ENCODE data around the gene APBA2.
A peak's percentile ranks its signal among the peaks of the same experiment; 100 is the strongest.

The APBA2 gene

DNA sequence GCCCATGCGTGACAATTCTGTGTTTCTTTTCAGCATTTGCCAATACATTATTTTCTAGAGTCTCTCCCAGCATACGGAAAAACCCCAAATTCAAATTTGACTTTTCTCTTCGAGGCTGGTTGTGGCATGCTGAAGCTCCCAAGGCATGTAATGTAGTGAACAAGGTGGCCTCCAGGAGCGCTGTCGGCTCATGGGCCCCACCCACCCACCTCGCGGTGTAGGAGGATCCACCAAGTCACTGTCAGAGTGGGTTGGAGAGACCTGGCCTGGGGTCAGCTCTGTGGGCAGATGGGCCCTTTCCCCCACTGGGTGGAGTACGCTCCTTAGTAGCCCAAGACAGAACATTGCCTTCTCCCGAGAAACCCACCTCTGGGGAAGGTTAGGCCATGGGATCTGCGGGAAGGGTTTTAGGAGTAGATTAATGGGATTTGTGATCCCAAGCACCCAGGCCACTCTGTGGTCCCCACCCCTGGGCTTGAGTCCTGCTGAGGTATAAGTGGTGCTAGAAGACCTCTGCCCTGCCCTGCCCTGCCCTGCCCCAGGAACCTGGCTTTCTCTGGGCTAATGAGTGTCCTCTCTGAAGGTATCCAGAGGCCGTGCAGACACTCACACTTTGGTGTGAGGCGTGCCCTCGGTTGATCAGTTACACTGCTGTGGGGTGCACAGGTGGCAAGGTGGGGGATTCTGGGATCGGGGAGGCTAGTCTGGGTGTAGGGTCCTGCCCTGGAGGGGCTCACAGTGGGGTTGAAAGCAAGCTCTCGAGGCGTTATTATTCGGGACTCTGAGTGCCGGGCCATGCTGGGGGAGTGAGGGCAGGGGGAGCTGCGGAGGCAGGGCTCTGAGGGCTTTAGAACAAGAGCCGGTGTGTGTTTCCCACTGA, 97.9 kb downstream of the APBA2 start:
- no peak for DNase-seq (ENCODE audit: low read depth in 2 of 2)

DNA sequence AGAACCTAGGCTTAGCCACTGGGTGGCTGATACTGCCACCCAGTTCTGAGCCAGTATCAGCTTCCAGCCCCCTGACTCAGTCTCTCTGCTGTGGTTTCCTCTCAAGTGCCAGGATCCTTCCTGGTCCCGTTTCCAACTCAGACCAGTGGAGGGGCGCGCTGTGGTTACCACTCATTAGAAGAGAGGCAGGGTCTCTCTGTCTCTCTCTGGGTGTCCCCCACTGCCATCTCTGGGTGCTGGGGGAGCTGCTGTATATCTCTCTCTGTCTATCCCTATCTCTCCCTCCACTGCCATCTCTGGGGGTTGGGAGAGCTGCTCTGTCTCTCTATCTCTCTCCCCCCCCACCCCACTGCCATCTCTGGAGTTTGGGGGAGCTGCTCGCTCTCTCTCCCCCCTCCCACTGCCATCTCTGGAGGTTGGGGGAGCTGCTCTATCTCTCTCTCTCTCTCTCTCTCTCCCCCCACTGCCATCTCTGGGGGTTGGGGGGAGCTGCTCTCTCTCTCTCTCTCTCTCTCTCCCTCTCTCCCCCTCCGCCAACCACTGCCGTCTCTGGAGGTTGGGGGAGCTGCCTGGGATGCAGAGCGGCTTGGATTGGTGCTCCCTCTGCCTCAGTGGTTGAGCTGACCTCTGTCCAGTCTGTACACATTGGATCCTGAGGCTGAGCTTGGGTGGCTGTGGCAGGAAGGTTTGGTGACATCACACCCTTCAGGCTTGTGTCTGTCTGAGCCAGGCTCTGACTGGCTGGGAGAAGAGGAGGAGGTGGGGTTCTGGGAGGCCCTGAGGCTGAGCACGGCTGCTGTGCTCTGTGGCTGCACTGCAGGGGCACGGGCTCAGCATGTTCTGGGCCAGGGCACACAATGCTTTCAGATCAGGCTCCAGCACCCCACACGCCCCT, 98.9 kb downstream of the APBA2 start:
- DNase-seq (ENCODE audit: low read depth in 2 of 2) = no peak

DNA sequence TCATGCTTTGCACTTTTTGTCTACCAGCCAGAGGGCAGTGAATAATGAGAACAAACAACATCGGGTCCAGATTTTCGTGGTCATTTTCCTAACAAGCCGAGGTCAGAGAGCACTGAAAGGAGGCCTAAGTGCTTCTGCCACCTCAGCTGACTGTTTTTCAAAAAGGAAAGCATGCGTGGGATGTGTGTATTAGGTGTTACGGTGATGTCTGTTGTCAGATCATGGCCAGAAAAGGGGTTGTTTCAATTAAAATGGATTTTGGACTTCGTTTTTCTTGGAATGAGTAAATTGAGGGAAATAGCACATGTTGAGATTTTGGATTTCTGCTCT, 99.5 kb downstream of the APBA2 start:
- DNase-seq (ENCODE audit: low read depth in 2 of 2) = no peak

DNA sequence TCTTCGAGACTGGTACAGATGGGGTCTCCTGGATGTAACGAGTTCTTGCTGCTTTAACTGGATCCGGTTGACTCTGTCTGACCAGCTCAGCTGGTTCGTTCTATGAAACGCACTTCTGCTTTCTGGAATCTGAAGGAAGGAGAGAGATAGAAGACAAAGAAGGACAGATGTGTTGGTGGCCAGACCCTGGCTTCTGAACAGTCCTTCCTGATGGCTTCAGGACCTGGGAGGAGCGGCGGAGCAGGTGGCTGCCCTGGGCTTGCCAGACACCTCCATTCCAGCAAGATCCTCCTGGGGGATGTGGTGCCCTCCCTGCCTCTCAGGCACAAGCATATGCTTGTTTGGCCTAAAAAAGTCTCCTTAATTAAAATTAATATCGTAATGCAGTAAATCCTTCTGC, 99.9 kb downstream of the APBA2 start:
- no peak for DNase-seq (ENCODE audit: low read depth in 2 of 2)

- DNase-seq (ENCODE audit: low read depth in 2 of 2) = no peak
Measured at GRCh38 chr15:28986108-28986507, 100.3 kb downstream of the APBA2 start.

GRCh38 chr15:28986726-28987125, 101.0 kb downstream of the APBA2 start:
- DNase-seq (ENCODE audit: low read depth in 2 of 2) = no peak

GRCh38 chr15:28987337-28987736, 101.6 kb downstream of the APBA2 start:
- no peak for DNase-seq (ENCODE audit: low read depth in 2 of 2)

- no peak for DNase-seq (ENCODE audit: low read depth in 2 of 2)
Measured at GRCh38 chr15:28989239-28989830, 103.6 kb downstream of the APBA2 start.

DNA sequence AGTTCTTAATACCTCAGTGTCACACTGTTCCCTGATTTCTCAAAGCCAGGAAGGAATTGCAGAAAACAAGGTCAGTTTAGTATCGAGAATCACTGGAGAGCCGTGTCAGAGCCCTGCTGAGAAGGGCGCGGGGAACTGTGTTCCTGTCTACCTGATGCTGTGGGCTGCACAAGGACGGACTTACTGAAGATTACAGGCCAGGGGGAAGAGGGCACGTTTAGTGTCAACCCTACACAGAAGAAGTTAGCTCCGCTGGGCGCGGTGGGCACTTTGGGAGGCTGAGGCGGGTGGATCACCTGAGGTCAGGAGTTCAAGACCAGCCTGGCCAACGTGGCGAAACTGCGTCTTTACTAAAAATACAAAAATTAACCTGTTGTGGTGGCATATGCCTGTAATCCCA, 104.1 kb downstream of the APBA2 start:
- DNase-seq (ENCODE audit: low read depth in 2 of 2) = no peak

DNA sequence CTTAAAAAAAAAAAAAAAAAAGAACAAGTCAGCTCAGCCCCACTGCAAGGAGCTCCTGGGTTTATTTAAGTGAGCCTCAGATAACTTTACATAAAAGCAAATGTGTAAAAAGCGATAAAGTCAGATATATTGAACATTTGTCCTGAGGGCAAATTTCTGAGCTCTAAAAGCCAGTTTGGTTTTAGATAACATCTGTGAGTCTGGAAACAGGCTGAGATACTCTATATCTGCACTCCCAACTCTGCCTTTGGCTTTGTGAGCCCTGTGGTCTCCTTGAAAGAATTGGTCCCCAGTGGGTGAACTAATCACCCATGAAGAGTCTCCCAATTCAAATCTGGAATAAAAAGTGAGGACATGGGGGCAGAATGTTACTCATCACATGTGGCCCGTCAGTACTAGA, 104.6 kb downstream of the APBA2 start:
- no peak for DNase-seq (ENCODE audit: low read depth in 2 of 2)

- no peak for DNase-seq (ENCODE audit: low read depth in 2 of 2)
Measured at GRCh38 chr15:28991236-28992171, 105.7 kb downstream of the APBA2 start.

GRCh38 chr15:28992336-28992864, 106.6 kb downstream of the APBA2 start:
- DNase-seq (ENCODE audit: low read depth in 2 of 2) = no peak

DNA sequence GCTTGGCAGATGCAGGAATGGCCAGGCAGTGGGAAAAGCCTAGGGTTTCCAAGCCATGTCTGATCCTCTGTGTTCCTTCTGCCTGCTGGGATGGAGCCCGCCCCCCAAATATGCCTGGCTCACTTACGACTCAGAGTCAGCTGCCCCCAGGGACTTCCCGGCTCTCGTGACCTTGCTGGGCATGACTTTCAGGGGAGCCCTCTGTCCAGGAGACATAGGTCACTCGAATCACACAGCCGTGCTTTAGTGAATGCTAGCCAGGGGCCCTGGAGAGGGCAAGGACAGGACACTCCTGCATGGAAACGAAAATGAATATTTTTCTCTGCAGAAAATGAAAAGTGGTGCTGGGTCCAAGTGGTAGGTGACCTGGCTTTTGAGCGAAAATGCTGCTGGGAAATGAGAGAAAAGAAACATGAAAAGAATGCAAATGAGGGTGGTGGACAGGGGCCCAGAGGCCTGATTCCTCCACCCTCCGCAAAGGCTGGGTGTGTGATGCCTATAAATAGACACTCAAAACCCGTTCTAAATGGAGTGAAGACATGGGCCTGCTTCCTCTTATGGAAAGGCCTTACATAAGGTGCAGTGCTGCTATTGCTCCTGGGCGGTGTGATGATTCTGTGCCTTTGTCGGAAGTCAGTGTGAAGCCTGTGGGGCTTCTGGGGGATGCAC, 107.4 kb downstream of the APBA2 start:
- DNase-seq (ENCODE audit: low read depth in 2 of 2) = no peak

DNA sequence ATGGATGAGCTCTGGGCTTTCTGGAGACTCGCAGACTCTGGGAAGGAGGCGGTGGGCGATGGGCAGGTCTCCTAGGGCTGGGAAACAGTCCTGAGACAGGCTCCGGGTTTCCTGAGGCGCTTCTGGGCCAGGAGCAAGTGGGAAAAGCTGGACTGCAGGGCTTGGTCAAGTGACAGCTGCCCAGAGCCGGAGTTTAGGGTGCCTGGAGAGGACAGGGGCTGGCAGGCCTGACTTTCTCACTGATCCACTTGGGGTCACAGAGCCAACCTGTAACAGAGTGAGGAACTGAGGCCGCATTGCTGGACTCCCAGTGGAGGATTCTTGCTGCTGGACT, 107.9 kb downstream of the APBA2 start:
- no peak for DNase-seq (ENCODE audit: low read depth in 2 of 2)

GRCh38 chr15:28994142-28994830, 108.5 kb downstream of the APBA2 start:
- DNase-seq (ENCODE audit: low read depth in 2 of 2) = peak in 1 of 2 donors; percentile 24

GRCh38 chr15:28994831-28995596, 109.2 kb downstream of the APBA2 start:
- DNase-seq (ENCODE audit: low read depth in 2 of 2) = no peak

DNA sequence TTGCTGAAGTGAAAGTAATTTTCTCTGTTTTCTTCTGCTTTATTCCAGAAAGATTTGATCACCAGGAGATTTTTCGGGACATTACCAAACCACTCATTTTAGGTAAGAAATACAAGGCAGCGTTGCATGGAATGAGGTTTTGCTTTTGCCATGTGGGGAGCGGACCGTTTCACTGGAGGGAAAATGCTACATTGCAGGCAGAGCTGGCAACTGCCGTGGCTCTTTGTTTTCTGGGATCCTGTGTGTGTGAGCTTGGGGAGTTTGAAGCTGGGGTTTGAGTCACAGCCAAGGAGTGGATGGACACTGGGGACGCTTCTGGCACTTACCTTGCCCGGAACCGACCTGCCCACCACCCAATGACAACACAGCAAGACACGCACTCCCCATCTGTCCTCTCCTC, 109.9 kb downstream of the APBA2 start:
- DNase-seq (ENCODE audit: low read depth in 2 of 2) = no peak

- DNase-seq (ENCODE audit: low read depth in 2 of 2) = no peak
Measured at GRCh38 chr15:28996289-28996688, 110.5 kb downstream of the APBA2 start.

DNA sequence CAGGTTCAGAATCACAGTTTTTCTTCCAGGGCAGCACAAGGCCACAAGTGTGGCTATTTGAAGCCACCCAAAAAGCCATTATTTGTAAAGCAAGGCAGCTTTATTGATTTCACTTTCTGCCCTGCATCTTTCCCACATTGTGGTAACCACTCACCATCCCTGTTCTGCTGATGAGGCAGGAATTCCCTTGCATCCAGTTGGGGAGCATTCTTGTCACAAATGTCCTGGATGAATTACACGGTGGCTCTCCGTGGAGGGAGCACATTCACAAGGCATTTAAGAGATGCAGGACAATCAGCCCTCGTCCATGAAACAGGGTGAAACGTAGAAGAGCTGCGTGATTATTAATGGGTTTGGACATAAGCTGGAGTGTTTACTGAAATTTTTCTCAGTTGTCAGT, 111.2 kb downstream of the APBA2 start:
- DNase-seq (ENCODE audit: low read depth in 2 of 2) = no peak

All from stimulated activated CD4-positive, alpha-beta T cell treated with anti-CD3 and anti-CD28 coated beads, Interleukin-4, amount 100 ng/mL, for 48 hours (primary cell).